Left lung (tissue), 10 donors: Measurements from ENCODE around the gene STMP1. TPM values are rescaled to one million over a fixed set of nuclear protein-coding genes. Genes with fewer than 3 reads are reported as not detected.
A peak's percentile ranks its signal among the peaks of the same experiment; 100 is the strongest.

Experiments used
- ATAC-seq: fragments of 200-7000 bp; cut with Tn5 transposase; one replicate; pipeline ENCODE4 v1.9.1; 2020; ENCODE audit warnings: moderate library complexity
- DNase-seq, 4 donors: peaks; one replicate each; pipeline ENCODE4 v3.0.0-alpha.2; 2013 to 2020
- H3K27ac ChIP-seq, 2 donors: fragments of 200-600 bp; sonication (generic) in 1 of 2; one replicate each; pipeline versions ENCODE4 v1.5.0 to v1.8.0; 2020 to 2021
- H3K27me3 ChIP-seq, 2 donors: fragments of 200-600 bp; sonication (generic) in 1 of 2; one replicate each; pipeline versions ENCODE4 v1.5.0 to v1.8.0; 2020 to 2021
- H3K36me3 ChIP-seq, 2 donors: fragments of 200-600 bp; sonication (generic) in 1 of 2; one replicate each; pipeline versions ENCODE4 v1.5.0 to v1.8.0; 2020 to 2021
- H3K4me1 ChIP-seq, 2 donors: fragments of 200-600 bp; one replicate each; pipeline ENCODE4 v1.8.0; 2021
- H3K4me3 ChIP-seq, 2 donors: fragments of 200-600 bp; sonication (generic) in 1 of 2; one replicate each; pipeline versions ENCODE4 v1.5.0 to v1.8.0; 2020 to 2021; ENCODE audit warnings: mild to moderate bottlenecking in 1 of 2
- H3K9me3 ChIP-seq, 2 donors: fragments of 200-600 bp; sonication (generic) in 1 of 2; one replicate each; pipeline versions ENCODE4 v1.5.0 to v1.8.0; 2020 to 2021
- intact Hi-C, 2 donors: fragments of 100-400 bp; cut with DNase I; formaldehyde crosslinking; loops; one replicate each; pipeline versions ENCODE4 v1.11.2 to v1.14.2; 2022
- polyA plus RNA-seq, 6 donors: library from polyadenylated mRNA; unstranded; fragments of 120-200 nt; gene quantifications; one replicate each; pipeline ENCODE4 v1.2.1, GENCODE V29; 2013; ENCODE audit not compliant: insufficient read length in 6 of 6
- total RNA-seq, 2 donors: library from RNA; stranded (reverse); fragmentation: NEBNext Ultra II Directional; extraction: Animal tissue kit (Norgen Biotek cat#: 25700); gene quantifications; one replicate each; pipeline ENCODE4 v1.2.1, GENCODE V29; 2021
- TF ChIP-seq, protein P1 (sequence below), 2 donors: fragments of 200-600 bp; sonication (generic) in 1 of 2; IDR thresholded peaks; one replicate each; pipeline versions ENCODE4 v1.5.0 to v1.8.0; 2021; ENCODE audit warnings: antibody characterized with exemption in 2 of 2
- donor health status: DM: no; HTN: yes; CAD: no.
- donor health status: DM: no; HTN: no; CAD: no.

Gene STMP1
- total and polyA plus RNA-seq, 8 donors, result 35.0 to 81.6 (median 70.0) TPM

DNA sequence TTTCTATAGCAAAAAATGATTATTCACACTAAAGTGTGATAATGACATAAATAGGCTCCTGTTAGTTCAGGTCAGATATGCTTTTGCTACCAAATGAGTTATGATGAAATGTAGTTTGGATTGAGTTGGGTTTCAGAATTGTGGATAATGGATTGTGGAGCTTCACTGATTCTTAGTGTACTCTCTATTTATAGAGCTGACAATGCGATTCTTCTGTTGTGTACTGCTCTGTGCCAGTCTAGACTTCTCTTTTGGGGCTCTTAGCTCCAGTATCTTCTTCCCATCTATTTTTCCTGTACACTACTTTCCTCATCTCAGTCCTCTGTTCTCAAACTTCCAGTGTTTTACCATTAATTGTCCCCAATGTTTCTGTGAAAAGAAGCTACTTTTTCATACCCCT is 7.5 kb downstream of the STMP1 start:
- intact Hi-C loops, result no loop called here
- peaks cover 4 to 30% of the 10 kb centered on the region in 2 donors for H3K4me1 ChIP-seq
- peaks cover 0 to 17% of the 10 kb centered on the region in 2 donors for H3K36me3 ChIP-seq
- TF ChIP-seq, protein P1, sequence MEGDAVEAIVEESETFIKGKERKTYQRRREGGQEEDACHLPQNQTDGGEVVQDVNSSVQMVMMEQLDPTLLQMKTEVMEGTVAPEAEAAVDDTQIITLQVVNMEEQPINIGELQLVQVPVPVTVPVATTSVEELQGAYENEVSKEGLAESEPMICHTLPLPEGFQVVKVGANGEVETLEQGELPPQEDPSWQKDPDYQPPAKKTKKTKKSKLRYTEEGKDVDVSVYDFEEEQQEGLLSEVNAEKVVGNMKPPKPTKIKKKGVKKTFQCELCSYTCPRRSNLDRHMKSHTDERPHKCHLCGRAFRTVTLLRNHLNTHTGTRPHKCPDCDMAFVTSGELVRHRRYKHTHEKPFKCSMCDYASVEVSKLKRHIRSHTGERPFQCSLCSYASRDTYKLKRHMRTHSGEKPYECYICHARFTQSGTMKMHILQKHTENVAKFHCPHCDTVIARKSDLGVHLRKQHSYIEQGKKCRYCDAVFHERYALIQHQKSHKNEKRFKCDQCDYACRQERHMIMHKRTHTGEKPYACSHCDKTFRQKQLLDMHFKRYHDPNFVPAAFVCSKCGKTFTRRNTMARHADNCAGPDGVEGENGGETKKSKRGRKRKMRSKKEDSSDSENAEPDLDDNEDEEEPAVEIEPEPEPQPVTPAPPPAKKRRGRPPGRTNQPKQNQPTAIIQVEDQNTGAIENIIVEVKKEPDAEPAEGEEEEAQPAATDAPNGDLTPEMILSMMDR (IDR thresholded peaks at IDR 0.05), result no peak
- no peak for DNase-seq
- no peak overlapping the region for H3K27ac ChIP-seq
- no peaks in the 10 kb centered on the region for H3K27me3 ChIP-seq
- ATAC-seq, result no peak
- H3K9me3 ChIP-seq, result no peaks in the 10 kb centered on the region
- no peak overlapping the region for H3K4me3 ChIP-seq

DNA sequence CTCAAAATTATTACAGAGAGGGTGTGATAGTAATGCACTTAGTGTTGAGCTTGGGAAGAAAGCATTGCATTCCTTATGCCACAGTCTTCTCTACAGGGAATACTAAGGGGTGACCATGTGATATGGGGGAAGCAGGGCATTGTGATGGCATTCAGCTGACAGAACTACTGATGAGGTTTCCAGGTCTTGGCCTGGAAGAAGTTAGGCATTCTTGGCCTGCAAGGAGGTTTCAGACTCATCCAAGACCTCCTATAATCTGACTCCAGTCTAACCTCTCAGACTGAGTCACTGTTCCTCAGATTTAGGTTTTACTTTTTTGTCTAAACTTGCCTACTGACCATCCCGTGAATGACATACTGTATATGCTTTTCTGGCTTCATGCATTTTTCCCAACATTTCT is 7.9 kb downstream of the STMP1 start:
- Histone ChIP-seq H3K4me1 (peaks cover 4 to 26% of the 10 kb centered on the region in 2 donors), H3K36me3 (peaks cover 0 to 21% of the 10 kb centered on the region in 2 donors), H3K27ac (no peak overlapping the region), H3K4me3 (no peak overlapping the region), H3K9me3 (no peaks in the 10 kb centered on the region), H3K27me3 (no peaks in the 10 kb centered on the region)
- intact Hi-C loops, result no loop called here
- peak; percentile 15 for ATAC-seq
- TF ChIP-seq, protein P1 (IDR thresholded peaks at IDR 0.05), result no peak
- no peak for DNase-seq

DNA sequence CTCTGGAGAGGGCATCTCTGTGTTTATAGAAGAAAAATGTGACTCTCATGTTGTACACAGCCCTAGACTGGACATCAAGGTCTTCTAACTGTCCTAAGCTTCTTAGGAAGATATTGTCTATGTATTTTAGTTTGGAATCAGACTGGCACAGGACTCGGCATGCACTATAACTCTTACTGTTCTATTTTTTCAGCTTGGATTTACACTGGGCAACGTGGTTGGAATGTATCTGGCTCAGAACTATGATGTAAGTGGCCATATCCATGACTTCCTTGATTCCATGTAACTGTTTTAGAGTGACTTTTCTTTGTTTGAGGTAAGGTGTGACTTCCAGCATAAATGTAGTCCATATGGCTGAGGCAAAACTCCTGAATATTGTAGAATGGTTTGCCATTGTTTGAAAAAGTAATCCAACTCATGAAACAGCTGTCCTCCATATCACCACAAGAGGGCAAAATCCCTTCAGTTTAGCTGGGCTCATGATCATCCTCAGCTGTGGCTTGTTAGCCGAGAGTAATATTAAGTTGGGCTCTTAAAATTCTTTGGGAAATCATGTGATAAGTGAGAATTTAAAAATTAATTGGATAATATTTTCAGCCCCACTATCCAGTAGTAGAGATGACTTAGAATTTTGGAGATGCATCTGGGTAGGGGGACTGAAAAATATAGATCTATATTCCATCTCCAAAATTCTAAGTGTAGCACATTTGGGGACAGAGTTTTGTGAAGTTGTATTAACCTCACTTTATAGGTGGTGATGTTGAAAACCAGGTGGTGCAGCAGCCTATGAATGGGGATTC is 10.4 kb downstream of the STMP1 start:
- H3K36me3 ChIP-seq, result peaks cover 0 to 38% of the 10 kb centered on the region in 2 donors
- DNase-seq (peak in 1 of 4 donors; percentile 55), ATAC-seq (peak; percentile 89)
- H3K27ac ChIP-seq, result no peak overlapping the region
- no peaks in the 10 kb centered on the region for H3K9me3 ChIP-seq
- TF ChIP-seq, protein P1 (IDR thresholded peaks at IDR 0.05), result peak; percentile 61 to 76
- H3K27me3 ChIP-seq, result no peaks in the 10 kb centered on the region
- no peak overlapping the region for H3K4me3 ChIP-seq
- intact Hi-C loops, result no loop called here
- peaks cover 4 to 11% of the 10 kb centered on the region in 2 donors for H3K4me1 ChIP-seq

DNA sequence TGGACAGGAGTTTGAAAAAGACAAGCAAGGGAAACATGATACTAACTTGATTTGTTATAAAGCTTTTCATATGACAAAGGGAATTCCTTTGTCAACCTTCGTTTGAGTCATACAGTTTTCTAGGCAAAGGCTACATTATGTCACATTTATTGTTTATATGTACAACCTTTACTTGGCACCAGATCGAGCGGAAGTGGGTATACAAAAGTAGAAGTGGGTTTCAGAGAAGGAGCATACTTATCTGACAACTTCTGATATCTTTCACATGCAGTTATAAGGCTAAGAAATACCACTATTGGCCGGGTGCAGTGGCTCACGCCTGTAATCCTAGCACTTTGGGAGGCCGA is 11.0 kb downstream of the STMP1 start:
- Histone ChIP-seq H3K36me3 (peaks cover 0 to 43% of the 10 kb centered on the region in 2 donors), H3K27ac (no peak overlapping the region), H3K27me3 (no peaks in the 10 kb centered on the region), H3K9me3 (no peaks in the 10 kb centered on the region), H3K4me3 (no peak overlapping the region), H3K4me1 (peaks cover 4 to 11% of the 10 kb centered on the region in 2 donors)
- TF ChIP-seq, protein P1 (IDR thresholded peaks at IDR 0.05), result no peak
- intact Hi-C loops, result no loop called here
- ATAC-seq, result no peak
- no peak for DNase-seq

DNA sequence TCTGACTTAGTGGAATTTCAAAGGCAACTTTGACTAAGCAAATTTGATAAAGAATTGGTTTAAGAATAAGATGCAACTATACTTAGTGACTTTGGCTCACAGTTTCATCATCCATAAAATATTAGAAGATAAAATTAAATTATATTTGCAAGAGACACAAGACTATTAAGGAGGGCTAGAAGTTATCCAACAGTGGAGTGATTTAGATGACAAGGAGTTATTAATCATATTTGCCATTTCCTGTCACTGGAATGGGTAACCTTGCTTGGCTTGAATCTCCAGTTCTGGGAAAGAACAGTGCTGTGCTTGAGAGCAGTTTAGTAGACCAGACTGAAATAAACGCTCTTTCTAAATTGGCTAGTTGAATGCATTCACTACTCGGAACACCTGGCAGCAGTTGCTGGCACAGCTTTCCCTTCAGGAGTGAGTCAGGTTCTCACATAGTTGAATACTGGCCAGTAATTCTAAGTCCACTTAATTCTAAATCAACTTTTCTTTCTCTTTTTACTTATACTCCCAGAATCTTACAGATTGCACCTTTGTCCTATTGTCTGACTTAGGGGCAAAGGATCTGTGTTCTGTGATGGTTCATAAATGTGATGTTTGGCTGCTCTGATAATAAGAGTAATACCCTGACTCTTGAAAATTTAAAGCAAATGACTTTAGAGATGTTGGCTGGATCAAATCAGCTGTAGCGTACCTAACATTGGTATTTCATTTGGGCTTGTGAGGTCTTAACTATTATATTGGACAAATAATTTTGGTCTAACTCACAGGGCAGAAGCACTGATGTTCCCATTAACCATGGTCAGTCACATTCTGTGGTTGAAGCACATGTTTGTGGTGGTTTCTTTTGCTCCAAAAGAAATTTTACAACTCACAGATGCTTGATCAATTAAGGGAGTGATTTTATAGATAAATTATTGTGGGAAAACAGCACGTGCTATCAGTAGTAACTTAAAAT is 16.6 kb downstream of the STMP1 start:
- Histone ChIP-seq H3K36me3 (peaks cover 0 to 52% of the 10 kb centered on the region in 2 donors), H3K9me3 (no peaks in the 10 kb centered on the region), H3K27me3 (no peaks in the 10 kb centered on the region), H3K27ac (no peak overlapping the region), H3K4me3 (no peak overlapping the region), H3K4me1 (peaks cover 0 to 2% of the 10 kb centered on the region in 2 donors)
- ATAC-seq (peak; percentile 89), DNase-seq (peak in 1 of 4 donors; percentile 67)
- intact Hi-C loops, result no loop called here
- TF ChIP-seq, protein P1 (IDR thresholded peaks at IDR 0.05), result no peak
